HPDE6-E6E7 (cell line): Measurements from ENCODE around the gene RAPGEF2.
"Not testable (repeated sequence)": the region's sequence is repeated elsewhere in the genome, so short reads cannot be mapped to it uniquely, and the experiment has no call there.

Experiments used
- DNase-seq: peaks from one replicate; pipeline ENCODE4 v3.0.0; 2011; ENCODE audit warnings: missing footprints; ENCODE audit errors: extremely low spot score

Gene RAPGEF2

DNA sequence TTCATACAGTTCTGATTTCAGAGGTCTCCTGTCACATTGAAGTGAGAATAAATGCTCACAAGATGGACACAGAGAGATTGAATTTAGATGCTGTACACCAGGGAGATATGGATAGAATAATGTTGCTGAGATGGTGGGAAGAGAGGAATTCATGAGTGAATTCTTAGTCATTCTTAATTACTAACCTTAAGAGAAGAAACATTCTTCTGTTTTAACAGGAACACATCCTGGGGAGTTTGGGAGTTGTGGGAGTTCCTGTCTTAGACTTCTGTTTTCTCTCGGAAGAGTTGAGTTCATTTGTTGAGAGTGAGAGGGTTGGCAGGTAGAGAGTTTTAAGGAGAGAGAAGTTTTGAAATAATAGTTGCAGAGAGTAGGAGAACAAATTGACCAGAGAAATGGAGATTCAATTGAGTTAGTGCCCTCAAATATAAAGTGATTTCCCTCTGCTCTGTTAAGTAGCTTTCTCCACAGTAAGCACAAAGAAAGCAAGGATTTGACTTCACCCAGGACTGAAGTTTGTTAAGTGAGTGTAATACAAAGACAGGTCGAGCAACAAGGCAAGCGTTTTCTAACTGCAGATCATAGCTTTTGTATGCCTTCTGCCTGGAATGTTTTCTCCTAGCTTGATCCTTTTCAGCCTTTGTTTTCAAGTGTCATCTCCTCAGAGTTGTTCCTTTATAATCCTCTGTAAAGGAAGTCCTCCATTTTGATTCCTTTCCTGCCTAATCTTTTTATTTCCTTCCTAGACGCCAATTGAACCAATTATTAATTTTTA, 205.9 kb downstream of the RAPGEF2 start:
- DNase-seq = no peak

DNA sequence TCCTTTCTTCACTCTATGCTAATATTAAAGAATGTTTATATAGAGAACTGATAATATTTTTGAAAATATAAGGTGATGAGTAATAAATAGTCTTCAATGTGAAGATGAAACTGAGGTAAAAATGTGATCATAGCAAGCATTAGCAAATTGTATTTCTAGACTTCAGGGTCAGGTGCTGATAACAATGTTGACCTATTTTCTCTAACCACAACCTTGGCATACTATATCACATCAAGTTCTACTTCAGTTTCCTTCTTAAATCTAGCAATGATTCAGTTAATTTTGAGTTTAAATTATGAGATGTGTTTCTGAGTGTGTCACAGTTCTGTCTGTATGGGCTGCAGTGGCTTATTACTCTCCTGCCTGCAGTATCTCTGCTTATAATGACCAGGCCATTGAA, 209.4 kb downstream of the RAPGEF2 start:
- no peak for DNase-seq

DNA sequence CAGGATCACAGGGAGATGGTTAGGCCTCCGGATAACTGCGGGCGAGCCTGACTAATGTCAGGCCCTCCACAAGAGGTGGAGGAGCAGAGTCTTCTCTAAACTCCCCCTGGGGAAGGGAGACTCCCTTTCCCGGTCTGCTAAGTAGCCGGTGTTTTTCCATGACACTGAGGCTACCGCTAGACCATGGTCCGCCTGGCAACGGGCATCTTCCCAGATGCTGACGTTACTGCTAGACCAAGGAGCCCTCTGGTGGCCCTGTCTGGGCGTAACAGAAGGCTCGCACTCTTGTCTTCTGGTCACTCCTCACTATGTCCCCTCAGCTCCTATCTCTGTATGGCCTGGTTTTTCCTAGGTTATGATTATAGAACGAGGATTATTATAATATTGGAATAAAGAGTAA, 213.0 kb downstream of the RAPGEF2 start:
- not testable (repeated sequence) for DNase-seq

DNA sequence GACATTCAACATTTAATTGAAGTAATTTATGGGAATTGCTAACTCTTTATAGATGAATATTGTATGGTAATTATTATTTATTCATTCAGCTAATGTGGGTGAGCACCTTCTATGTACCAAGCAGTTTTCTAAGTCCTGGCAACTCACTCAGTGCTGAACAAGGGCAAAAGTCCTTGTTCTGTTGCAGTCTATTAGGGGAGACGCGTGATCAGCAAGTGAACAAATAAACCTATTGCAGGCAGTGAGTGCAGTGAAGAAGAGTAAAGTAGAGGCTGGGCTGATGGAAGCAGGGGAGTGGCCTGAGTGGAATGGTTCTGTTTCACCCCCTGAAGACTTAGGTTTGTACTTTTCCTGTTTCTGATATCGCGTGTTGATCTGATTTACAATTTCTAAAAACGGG, 214.3 kb downstream of the RAPGEF2 start:
- no peak for DNase-seq

DNA sequence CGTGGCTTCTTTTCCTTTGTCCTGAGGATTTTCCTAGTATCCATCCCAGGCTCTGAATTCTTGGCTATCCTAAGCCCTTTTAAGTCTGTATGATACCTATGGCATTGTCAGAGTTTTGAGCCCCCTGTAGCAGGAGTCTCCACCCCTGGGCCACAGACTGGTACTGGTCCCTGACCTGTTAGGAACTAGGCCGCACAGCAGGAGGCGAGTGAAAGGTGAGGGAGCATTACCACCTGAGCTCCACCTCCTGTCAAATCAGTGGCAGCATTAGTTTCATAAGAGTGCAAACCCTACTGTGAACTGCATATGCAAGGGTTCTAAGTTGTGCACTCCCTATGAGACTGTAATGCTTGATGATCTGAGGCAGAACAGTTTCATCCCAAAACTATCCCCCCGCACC, 216.1 kb downstream of the RAPGEF2 start:
- no peak for DNase-seq

DNA sequence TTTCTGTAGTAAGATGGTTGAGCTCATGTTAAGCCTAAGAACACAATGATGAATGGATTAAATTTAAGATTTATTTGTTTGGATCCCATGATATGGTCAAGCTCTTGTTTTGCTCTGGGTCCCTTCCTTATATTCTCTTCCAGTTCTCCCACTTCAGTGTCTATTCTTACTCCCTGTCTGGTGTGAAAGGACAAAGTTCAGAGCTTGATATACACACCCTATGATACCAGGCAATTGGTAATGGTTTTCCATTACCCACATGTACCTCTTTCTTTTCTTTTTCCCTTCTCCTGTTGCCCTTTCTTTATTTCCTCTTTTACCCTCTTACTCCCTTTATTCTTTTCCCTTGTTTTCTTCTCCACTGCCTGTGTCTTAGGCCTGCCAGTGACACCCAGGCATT, 223.6 kb downstream of the RAPGEF2 start:
- no peak for DNase-seq

DNA sequence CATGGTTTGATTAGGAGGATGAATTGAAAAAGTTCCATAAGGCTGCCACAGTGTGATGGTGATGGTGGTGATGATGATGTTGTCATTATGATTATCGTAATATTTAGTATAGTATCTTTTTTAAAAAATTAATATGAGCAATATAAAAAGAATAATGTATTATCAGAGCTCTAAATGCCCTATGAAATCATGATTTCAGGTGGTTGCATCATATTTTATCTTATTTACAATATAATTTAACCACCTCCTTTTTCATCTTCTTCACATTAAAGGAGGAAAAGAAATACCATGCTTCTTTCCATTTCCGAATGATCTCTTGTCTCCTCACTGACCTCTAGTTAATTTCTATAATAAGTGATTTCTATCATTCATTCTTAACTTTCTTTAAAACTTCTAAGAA, 225.9 kb downstream of the RAPGEF2 start:
- DNase-seq = no peak

DNA sequence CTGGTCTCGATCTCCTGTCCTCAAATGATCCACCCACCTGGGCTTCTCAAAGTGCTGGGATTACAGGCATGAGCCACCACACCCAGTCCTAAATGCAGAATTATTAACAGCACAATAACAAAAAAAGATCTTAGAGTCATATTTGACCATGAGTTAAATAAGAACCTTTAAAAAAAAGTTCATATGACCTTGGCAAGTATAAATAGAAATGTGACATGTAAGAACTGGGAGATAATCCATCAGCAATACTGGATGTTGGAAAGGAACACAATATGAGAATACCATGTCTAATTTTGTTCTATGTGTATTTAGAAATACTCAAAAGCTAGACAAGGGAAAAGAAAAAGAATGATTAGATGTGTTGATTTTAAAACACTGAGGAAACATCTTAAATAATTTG, 231.6 kb downstream of the RAPGEF2 start:
- no peak for DNase-seq

DNA sequence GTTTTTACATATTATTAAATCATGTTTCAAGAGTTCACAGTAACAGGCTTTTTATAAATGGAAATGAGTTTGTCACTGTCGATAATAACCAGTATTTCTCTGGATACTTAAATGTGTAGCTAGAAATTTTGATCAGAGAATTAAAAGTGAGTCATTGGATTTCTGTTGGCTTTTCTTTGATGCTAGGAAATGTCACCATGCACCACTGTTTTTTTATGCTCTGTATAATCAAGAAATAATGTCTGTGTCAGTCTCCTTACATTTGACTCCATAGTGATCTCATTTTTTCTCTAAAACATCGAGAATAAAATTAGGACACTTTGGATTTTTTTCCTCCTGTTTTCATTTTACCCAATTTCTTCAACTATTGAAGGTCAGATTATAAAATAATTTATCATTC, 234.2 kb downstream of the RAPGEF2 start:
- no peak for DNase-seq

DNA sequence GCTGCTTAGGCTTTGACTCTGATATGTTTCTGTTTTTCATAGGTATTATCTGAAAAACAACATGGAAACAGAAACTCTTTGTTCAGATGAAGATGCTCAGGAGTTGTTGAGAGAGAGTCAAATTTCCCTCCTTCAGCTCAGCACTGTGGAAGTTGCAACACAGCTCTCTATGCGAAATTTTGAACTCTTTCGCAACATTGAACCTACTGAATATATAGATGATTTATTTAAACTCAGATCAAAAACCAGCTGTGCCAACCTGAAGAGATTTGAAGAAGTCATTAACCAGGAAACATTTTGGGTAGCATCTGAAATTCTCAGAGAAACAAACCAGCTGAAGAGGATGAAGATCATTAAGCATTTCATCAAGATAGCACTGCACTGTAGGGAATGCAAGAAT, 238.6 kb downstream of the RAPGEF2 start:
- no peak for DNase-seq

DNA sequence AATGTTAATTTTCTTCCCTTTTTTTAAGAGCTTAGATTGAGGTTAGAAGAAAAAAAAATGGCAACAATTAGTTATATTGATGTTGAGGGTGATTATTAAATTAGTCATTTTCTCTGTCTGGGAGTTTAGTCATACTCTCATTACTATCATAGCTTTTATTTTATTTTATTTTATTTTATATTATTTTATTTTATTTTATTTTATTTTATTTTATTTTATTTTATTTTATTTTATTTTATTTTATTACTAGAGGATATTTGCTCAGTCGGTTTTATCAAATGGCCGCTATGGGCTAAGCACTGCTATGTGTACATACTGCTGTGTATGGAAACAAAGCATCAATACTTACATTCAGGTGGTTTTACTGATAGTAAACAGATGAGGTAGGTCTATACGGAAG, 239.5 kb downstream of the RAPGEF2 start:
- no peak for DNase-seq

DNA sequence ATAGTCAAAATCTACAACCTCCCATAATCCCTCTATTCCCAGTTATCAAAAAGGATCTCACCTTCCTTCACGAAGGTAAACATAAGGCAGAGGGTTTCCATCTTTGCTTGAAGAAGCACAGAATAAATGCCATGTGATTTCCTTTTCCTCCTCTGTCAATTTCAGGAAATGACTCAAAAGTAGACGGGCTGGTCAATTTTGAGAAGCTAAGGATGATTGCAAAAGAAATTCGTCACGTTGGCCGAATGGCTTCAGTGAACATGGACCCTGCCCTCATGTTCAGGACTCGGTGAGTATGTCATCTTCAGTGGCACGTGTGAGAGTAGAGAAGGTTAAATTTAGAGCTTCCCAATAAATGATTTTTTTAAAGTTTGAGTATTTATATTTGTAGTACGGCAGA, 240.2 kb downstream of the RAPGEF2 start:
- no peak for DNase-seq

DNA sequence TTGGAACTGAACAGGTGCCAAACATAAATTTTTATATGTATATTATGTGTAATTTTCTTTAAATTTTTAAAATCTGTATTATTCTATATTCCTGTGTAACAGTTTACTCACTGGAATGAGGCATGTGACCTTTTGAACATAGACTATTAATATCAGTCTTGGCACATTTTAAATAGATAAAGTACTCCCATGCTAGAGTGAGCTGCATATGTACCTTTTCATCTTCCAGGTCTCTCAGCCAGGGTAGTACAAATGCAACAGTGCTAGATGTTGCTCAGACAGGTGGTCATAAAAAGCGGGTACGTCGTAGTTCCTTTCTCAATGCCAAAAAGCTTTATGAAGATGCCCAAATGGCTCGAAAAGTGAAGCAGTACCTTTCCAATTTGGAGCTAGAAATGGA, 242.0 kb downstream of the RAPGEF2 start:
- no peak for DNase-seq

DNA sequence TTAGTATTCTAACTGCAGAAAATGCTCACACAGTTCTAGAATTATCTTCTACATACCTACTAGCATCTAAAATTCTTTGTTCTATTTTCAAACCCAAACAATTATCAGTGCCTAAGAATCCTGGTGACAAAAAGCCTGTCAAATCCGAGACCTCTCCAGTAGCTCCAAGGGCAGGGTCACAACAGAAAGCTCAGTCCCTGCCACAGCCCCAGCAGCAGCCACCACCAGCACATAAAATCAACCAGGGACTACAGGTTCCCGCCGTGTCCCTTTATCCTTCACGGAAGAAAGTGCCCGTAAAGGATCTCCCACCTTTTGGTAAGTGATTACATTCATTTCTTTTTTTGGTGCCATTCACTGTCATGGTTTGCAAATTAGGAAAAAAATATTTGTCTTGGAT, 243.8 kb downstream of the RAPGEF2 start:
- no peak for DNase-seq

DNA sequence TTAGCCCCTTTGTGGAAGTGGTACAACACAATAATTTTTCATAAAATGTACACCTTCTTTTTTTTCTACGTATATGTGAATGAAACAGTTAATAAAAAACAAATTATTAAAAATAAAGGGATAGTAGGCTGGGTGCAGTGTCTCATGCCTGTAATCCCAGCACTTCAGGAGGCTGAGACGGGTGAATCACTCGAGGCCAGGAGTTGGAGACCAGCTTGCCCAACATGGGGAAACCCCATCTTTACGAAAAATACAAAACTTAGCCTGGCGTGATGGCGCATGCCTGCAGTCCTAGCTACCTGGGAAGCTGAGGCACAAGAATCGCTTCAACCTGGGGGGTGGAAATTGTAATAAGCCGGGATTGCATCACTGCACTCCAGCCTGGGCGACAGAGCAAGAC, 244.9 kb downstream of the RAPGEF2 start:
- no peak for DNase-seq

DNA sequence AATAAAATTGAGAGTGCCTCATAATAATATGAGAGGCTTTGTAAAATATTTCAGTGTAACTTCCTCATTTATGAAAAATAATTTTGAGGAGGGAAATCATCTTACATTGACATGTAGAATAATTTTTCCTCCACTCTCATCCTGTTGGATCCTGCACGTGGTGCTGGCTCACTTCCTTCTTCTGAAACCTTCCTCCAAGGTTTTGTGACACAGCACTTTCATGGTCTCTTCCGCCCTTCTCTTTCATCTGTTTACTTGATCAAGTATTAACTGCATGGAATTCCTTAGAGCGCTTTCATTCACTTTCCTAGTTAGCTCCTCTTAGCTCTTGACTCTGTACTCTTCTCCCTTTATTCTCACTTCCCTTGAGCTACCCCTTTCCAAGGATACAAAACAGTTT, 246.5 kb downstream of the RAPGEF2 start:
- no peak for DNase-seq

DNA sequence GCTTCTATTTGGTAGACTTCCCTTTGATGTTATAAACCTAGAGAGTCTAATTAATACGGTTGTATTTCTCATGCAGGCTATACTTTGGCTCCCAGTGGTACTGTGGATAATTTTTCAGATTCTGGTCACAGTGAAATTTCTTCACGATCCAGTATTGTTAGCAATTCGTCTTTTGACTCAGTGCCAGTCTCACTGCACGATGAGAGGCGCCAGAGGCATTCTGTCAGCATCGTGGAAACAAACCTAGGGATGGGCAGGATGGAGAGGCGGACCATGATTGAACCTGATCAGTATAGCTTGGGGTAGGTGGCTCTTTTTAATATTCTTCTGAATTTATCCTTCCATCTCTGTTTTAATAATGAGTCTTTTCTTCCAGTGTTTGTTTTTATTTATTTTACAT, 249.7 kb downstream of the RAPGEF2 start:
- DNase-seq = no peak

DNA sequence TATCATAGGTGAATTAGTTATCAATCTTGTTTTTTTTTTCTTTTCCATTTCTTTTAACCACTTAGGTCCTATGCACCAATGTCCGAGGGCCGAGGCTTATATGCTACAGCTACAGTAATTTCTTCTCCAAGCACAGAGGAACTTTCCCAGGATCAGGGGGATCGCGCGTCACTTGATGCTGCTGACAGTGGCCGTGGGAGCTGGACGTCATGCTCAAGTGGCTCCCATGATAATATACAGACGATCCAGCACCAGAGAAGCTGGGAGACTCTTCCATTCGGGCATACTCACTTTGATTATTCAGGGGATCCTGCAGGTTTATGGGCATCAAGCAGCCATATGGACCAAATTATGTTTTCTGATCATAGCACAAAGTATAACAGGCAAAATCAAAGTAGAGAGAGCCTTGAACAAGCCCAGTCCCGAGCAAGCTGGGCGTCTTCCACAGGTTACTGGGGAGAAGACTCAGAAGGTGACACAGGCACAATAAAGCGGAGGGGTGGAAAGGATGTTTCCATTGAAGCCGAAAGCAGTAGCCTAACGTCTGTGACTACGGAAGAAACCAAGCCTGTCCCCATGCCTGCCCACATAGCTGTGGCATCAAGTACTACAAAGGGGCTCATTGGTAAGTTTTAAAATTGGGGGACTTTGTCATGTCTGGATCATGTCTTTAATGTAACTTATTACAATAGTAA, 250.7 kb downstream of the RAPGEF2 start:
- DNase-seq = no peak

DNA sequence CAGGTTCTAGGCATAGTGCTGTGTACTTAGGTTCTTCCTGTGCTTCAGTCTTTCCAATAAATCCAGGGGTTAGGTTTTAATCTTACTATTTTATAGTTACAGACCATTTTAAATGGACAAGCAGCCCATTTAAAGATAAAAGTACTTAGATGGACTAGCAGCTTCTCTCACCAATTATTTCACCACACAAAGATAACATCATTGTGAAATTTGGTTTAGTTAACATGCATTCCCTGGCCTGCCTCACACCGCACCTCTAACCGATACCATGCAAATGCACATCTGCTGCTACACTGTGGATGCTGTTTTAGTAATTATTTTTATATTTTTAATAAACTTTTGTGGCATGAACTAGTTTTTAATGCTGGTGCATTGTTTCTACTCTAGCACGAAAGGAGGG, 252.6 kb downstream of the RAPGEF2 start:
- DNase-seq = no peak

DNA sequence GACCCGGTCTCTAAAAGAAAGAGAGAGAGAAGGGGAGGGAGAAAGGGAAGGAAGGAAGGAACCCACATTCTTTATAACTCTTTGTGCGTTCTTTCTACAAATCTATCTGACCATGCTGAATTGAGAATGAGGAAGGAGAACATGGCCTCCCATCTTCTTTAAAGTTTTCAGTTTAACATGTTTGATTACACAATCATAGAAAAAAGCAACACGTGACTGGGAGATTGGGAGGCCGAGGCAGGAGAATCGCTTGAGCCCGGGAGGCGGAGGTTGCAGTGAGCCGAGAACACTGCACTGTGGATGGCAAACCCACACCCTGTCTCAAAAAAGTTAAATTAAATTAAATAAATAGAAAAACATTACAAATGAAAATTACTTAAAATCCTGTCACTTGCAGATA, 254.5 kb downstream of the RAPGEF2 start:
- DNase-seq = no peak

DNA sequence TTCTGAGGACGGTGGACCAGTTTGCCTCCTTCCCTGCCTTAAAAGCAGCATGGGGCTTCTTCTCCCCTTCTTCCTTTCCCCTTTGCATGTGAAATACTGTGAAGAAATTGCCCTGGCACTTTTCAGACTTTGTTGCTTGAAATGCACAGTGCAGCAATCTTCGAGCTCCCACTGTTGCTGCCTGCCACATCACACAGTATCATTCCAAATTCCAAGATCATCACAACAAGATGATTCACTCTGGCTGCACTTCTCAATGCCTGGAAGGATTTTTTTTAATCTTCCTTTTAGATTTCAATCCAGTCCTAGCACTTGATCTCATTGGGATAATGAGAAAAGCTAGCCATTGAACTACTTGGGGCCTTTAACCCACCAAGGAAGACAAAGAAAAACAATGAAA, 255.3 kb downstream of the RAPGEF2 start:
- DNase-seq = no peak

DNA sequence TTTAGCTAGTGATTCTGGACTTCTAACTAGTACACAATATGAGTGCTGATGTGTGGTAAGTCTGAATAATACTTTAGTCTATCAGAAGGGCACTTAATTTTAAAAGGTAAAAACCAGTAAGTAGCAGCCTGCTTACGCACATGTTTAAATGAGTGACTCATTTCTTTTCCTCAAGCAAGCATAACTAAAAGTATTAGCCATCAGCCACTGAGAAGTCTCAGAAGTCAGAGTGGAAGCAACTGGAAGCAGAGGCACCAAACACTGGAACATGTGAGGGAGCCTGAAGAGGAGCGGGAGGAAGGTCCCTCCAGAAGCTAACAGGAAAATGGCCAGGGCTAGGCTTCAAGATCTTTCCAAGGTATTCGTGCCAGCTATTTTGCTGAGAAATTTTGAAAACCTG, 257.7 kb downstream of the RAPGEF2 start:
- DNase-seq = peak; percentile 49

DNA sequence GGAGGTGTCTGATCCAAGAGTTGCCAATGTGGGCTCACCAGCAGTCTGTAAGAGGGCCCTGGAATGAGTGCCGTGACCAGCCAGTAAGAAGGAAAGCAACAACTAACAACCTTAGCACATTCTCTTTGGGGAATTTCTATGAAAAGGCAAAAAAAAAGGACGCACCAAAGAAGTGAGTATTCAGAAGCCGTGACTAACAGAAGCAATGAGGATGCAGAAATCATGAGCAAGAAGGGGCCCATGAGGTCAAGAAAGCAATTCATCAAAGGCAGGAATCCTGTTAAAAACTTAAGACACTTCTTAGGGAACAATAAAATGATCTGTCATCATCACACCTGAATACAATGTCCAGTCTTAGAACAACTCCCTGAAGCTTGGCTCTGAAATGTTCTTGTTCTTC, 260.5 kb downstream of the RAPGEF2 start:
- DNase-seq = no peak
